SK-N-SH (cell line): ENCODE results near the gene PET100.

ENCODE experiments used
- ELF1 ChIP-seq: IDR thresholded peaks from 2 replicates; pipeline ENCODE4 v1.4.0; 2012
- EP300 ChIP-seq, 2 experiments: IDR thresholded peaks; 2 replicates each; pipeline versions ENCODE4 v1.4.0 to v1.6.1; 2012; ENCODE audit warnings: borderline replicate concordance in 1 of 2, low read depth in 1 of 2, low read length in 1 of 2
- EZH2phosphoT487 ChIP-seq: fragments of 200-600 bp; sonication (generic); IDR thresholded peaks from 2 replicates; pipeline ENCODE4 v1.6.1; 2017; ENCODE audit warnings: low read depth, mixed run types, mild to moderate bottlenecking, antibody characterized with exemption, moderate library complexity, borderline replicate concordance
- GABPA ChIP-seq: IDR thresholded peaks from 2 replicates; pipeline ENCODE4 v1.4.0; 2012; ENCODE audit warnings: low read depth, mild to moderate bottlenecking
- IRF3 ChIP-seq: fragments of 150-350 bp; IDR thresholded peaks from 2 replicates; pipeline ENCODE4 v1.6.1; 2016; ENCODE audit warnings: mild to moderate bottlenecking, low read depth, low read length
- POLR2AphosphoS5 ChIP-seq: IDR thresholded peaks from 2 replicates; pipeline ENCODE4 v1.6.1; 2012; ENCODE audit warnings: low read depth, low read length
- RAD21 ChIP-seq: IDR thresholded peaks from 2 replicates; pipeline ENCODE4 v1.6.1; 2012; ENCODE audit warnings: mild to moderate bottlenecking, low read length
- RFX5 ChIP-seq: IDR thresholded peaks from 2 replicates; pipeline ENCODE4 v1.6.1; 2012; ENCODE audit warnings: mild to moderate bottlenecking, improper control_type of control experiment, low read length
- SIN3A ChIP-seq: IDR thresholded peaks from 2 replicates; pipeline ENCODE4 v1.6.1; 2012; ENCODE audit warnings: low read depth, mild to moderate bottlenecking, low read length, moderate library complexity, borderline replicate concordance
- TAF1 ChIP-seq: IDR thresholded peaks from 2 replicates; pipeline ENCODE4 v1.6.1; 2012; ENCODE audit warnings: low read depth, mild to moderate bottlenecking, low read length, moderate library complexity, borderline replicate concordance
- TCF12 ChIP-seq: IDR thresholded peaks from 2 replicates; pipeline ENCODE4 v1.4.0; 2012
- TEAD4 ChIP-seq: IDR thresholded peaks from 2 replicates; pipeline ENCODE4 v1.4.0; 2012; ENCODE audit warnings: mild to moderate bottlenecking, borderline replicate concordance; ENCODE audit not compliant: insufficient read depth
- YY1 ChIP-seq: IDR thresholded peaks from 2 replicates; pipeline ENCODE4 v1.4.0; 2012; ENCODE audit warnings: low read depth, mild to moderate bottlenecking
- TF ChIP-seq, protein P1 (sequence below): fragments of 200-600 bp; sonication (generic); IDR thresholded peaks from 2 replicates; pipeline ENCODE4 v1.6.1; 2017; ENCODE audit warnings: antibody characterized with exemption, mild to moderate bottlenecking, moderate library complexity

GRCh38 chr19:7647156-7647555 is 17.6 kb downstream of the PET100 start:
- TF ChIP-seq EP300 (IDR thresholded peaks at IDR 0.05; ENCODE audit: borderline replicate concordance in 1 of 2, low read depth in 1 of 2, low read length in 1 of 2), result no peak
- TF ChIP-seq, protein P1, sequence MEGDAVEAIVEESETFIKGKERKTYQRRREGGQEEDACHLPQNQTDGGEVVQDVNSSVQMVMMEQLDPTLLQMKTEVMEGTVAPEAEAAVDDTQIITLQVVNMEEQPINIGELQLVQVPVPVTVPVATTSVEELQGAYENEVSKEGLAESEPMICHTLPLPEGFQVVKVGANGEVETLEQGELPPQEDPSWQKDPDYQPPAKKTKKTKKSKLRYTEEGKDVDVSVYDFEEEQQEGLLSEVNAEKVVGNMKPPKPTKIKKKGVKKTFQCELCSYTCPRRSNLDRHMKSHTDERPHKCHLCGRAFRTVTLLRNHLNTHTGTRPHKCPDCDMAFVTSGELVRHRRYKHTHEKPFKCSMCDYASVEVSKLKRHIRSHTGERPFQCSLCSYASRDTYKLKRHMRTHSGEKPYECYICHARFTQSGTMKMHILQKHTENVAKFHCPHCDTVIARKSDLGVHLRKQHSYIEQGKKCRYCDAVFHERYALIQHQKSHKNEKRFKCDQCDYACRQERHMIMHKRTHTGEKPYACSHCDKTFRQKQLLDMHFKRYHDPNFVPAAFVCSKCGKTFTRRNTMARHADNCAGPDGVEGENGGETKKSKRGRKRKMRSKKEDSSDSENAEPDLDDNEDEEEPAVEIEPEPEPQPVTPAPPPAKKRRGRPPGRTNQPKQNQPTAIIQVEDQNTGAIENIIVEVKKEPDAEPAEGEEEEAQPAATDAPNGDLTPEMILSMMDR, result no peak
- TF ChIP-seq TAF1, result no peak
- TF ChIP-seq POLR2AphosphoS5, result no peak
- no peak for TF ChIP-seq IRF3
- no peak for TF ChIP-seq RAD21
- TF ChIP-seq TCF12, result no peak
- TF ChIP-seq EZH2phosphoT487, result no peak
- no peak for TF ChIP-seq TEAD4
- TF ChIP-seq ELF1, result no peak
- TF ChIP-seq YY1, result no peak
- no peak for TF ChIP-seq GABPA
- no peak for TF ChIP-seq RFX5
- TF ChIP-seq SIN3A, result no peak
